ENCODE data around the gene STXBP5L.
"Not testable (repeated sequence)": the region's sequence is repeated elsewhere in the genome, so short reads cannot be mapped to it uniquely, and the experiment has no call there.

DNA sequence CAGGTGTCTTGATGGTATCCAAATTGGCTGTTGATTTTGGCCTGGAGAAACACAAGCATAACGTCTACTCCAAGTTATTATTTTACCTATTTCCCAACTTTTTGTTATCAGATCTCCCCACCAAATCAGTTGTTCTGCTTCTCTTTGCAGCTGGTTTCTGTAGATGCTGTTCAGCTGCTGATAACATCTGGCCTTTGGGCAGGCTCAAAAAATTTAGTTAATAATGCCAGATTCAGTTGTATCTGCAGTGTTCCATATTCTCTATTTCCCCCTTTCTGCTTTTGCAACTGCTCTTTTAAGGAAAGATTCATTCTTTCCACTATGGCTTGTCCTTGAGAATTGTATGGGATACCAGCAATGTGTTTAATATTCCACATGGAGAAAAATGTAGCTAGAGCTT lies 488.0 kb downstream of the STXBP5L start:
- TF ChIP-seq, protein P1, sequence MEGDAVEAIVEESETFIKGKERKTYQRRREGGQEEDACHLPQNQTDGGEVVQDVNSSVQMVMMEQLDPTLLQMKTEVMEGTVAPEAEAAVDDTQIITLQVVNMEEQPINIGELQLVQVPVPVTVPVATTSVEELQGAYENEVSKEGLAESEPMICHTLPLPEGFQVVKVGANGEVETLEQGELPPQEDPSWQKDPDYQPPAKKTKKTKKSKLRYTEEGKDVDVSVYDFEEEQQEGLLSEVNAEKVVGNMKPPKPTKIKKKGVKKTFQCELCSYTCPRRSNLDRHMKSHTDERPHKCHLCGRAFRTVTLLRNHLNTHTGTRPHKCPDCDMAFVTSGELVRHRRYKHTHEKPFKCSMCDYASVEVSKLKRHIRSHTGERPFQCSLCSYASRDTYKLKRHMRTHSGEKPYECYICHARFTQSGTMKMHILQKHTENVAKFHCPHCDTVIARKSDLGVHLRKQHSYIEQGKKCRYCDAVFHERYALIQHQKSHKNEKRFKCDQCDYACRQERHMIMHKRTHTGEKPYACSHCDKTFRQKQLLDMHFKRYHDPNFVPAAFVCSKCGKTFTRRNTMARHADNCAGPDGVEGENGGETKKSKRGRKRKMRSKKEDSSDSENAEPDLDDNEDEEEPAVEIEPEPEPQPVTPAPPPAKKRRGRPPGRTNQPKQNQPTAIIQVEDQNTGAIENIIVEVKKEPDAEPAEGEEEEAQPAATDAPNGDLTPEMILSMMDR (conservative IDR thresholded peaks at IDR 0.05; ENCODE audit: low read depth, low read length) = not testable (repeated sequence)
- not testable (repeated sequence) for TF ChIP-seq RAD21 (IDR thresholded peaks at IDR 0.05; ENCODE audit: low read length)
